ENCODE data around the gene DMTF1.
A peak's percentile ranks its signal among the peaks of the same experiment; 100 is the strongest.

Gene DMTF1

DNA sequence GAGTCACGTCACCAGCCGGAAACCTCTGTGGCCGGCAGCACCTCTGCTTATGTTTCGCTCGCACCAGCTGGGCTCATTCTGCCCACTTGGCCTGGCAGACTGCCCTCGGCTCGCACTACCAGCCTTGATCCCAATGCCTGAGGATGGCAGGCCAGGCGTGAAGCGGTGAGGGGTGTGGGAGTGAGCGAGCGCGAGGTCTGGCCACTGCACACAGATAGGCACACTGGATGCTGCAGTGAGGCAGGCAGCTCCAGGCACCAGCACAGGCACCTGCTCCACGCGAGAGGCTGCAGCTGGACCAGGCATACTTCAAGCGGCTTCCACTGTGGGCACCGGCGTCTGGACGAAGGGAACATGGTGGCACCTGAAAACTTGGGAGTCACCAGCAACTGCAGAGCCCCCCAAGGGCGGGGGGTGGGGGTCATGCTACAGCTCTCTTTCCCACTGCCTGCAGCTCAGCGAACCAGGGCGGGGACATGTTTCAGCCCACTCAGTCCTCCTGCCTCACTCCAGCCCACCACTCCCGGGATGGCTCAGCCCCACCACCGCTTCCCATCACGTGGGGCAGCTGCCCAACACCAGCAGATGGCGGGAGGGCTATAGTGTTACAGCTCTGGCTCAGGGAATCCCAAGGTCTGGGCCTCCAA is 5.4 kb upstream of the DMTF1 start:
- no peak for DNase-seq

DNA sequence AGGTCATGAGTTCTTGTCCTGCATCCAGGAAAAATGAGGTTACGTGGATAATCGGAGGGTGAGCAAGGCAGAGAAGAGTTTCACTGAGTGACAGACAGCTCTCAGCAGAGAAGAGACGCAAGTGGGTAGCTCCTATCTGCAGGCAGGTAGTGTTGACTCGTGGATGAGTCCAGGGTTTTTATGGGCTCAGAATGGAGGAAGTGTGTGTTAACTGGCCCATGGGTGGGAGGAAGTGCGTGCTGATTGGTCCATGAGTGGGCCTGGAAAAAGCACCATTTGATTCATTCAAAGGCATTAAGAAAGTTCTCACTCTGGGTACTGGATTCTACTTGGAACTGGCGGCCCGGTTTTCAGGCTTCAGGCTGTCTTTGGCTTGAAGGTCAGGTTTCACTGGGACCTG is 4.8 kb upstream of the DMTF1 start:
- no peak for DNase-seq

DNA sequence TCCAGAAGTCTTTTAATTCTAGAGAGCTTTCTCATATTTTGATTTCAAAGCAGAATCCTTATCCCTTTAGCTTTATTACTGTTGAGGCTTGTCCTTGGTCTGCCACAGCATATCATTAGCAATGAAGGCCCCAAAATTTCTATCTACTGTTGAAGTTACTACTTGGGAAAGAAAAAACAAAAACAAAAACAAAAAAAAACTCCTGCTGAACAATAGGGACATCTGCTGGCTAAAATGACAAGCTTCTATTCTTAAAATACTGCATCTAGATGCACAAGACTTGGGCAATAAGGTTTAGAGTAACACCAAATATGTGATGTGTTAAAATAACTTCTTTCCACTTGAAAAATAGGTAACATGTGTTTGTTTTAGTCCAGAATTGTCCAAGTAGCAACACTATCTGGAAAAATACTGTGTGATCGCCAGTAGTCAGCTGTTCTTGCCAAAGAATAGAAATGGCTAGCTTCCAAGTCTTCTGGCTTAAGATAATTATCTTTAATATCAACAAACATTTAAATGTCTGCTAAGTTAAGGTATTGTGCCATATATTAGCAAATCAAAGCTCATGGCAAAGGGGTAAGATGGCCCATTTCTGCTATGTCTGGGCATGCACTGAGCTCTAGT is 3.8 kb upstream of the DMTF1 start:
- no peak for DNase-seq

- no peak for DNase-seq
Measured at GRCh38 chr7:87151002-87151728, 1.1 kb upstream of the DMTF1 start.

DNA sequence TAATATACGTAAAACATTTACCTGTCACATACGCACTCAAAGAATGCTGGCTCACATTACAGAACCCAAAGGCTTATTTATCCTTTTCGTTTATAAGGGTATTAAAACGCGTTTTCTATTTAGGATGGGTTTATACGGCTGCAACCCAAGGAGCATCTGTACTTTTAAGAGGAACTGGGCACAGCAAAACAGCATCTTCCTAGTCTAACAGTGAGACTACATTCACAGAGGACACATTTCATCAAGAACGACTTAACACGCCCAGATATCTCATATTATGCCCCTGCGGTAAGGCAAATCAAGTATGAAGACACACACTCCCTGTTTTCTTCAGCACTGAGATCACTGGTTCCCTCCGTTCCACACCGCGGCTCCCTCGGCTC is 533 bp upstream of the DMTF1 start:
- peak; percentile 55 for DNase-seq

DNA sequence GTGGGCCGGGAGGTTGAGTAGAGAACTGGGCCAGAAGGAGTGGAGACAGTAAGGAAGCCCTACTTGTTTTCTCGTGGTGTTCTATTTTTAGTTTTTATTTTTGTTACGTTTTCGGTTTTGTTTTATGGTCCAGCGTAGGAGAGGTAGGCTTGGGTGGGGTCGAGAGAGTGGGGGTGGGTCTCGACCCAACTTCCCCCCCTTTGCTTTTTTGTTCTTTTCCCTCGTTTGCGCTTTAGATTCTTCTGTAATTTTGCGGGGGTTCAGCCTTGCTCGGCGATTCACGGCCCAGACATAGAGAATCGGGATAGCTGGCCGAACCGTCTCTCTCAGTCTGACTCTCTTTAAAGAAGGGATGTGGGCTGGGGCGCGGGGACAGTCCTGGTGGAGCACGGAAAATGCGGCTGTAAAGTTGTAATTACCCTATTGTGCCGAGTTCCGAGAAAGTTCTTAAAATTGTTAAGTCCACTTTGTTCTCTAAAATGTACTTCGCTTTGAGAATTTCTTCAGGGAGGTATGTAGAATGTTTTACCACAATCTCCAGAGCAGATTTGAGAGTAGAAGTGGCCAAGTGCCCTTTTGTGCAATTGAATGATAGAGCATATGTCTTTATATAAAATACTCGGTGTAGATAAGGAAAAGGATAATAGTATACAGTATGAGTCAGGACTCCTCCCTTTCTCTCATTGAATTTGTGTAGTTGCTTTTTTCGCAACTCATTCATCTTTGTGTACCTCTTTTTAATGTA is 816 bp downstream of the DMTF1 start:
- DNase-seq = peak; percentile 4

DNA sequence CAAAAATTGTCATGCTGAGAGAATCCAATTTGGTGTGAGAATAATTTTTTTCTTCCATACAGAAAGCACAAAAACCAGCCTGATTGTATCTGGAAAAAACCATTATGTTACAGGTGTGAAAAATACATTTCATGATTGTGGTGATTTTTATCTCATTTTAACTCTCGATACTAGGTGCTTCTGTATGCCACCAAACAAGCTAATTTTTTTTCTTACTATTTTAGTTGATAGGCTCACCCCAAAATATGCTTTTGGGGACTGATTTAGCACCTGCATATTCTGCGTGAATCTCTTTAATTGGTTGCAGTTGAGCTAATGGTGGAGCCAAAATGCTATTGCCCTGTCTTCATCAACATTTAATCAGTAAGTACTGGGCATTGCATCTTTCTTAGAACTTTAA is 1.9 kb downstream of the DMTF1 start:
- DNase-seq = no peak

DNA sequence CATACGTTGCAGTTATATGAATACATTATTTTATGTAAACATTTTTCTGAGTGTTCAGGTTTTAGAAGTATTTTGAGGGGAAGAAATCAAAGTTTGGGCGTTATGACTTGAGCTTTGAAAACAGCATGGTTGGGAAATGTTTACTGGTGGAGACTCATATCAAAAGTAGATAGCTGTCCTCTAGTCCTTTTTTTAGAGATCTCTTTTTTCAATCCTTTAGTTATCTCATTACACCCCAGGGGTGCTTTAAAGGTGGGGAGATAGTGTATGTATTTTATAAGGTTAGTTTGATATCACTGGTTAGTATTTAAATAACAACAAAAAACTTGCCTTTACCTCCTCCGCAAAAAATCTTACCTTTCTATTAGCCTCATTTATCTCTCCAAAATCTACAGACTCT is 2.3 kb downstream of the DMTF1 start:
- DNase-seq = no peak

DNA sequence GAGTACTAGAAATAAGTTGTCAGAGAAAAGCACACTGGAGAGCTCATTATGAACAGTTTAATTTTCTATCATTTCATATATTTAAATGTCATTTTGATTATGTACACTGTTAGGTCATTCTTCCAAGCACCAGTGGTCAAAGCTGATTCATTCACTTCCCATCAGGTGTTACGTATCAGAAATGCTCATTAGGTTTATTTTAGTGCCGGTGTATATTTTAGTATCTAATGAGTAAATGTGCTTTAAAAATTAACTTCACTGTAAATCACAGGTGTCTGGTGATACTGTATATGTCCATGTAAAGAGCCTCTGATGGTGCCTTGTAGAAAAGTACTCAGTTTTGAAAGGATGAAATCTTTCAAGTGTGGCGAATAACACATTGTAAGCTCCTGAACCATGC is 3.5 kb downstream of the DMTF1 start:
- no peak for DNase-seq

- DNase-seq = no peak
Measured at GRCh38 chr7:87156709-87157108, 4.5 kb downstream of the DMTF1 start.

DNA sequence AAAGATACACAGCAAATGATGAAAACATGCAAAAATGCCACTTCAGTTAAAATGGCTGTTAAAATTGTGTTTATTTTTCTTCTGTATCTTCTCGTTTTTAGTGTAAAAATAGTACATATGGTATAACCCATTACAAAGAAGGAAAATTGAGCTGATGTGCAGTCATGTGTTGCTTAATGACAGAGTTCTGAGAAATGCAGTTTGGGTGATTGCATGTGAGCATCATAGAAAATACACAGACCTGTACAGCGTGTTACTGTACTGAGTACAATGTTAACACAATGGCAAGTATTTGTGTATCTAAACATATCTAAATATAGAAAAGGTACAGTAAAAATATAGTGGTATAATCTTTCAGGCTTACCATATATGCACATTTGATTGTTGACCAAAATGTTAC is 7.3 kb downstream of the DMTF1 start:
- no peak for DNase-seq

- DNase-seq = no peak
Measured at GRCh38 chr7:87164433-87164832, 12.2 kb downstream of the DMTF1 start.

- DNase-seq = no peak
Measured at GRCh38 chr7:87170828-87171227, 18.6 kb downstream of the DMTF1 start.

DNA sequence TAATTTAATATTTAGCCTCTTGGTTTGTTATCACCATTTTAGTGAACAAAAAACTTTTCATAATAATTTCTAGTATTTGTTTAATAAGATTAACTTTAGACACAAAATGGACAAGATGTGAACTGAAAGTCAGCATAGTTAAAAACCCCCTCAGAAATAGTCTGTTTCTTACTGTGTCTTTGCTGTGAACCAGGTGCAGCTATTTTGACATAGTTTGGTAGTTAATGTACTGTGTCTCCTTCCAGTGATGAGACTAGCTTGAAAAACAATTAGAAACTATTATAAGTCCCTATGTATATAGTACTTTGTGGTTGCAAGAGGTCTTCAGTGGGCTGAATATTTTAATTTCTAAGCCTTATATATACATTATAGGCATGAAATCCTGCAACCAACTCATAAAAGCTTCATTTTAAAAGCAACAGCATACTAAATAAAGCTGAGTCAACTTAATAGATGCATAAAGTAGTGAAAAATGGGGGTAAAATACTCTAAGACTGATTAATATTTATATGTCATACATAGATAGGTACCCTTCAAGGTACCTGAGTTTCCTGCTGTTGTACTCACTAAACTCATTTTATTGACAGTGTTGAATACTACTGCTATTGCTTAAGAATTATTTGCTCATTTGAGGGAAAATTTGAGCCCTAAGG is 19.2 kb downstream of the DMTF1 start:
- no peak for DNase-seq

DNA sequence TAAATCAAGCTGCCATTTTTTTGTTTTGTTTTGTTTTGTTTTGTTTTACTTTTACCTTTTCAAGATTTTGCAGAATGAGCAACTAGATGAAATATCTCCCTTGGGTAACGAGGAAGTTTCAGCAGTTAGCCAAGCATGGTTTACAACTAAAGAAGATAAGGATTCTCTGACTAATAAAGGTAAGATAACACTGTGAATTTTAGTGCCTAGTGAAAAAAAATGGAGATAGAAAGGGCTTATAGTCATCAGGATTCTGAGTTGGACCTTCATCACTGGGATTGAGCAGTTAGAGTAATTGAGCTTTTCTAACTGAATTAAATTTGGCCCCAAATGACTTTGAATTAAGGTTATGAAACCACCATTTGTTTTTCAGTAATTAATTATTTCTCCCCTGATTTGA is 21.2 kb downstream of the DMTF1 start:
- DNase-seq = no peak

DNA sequence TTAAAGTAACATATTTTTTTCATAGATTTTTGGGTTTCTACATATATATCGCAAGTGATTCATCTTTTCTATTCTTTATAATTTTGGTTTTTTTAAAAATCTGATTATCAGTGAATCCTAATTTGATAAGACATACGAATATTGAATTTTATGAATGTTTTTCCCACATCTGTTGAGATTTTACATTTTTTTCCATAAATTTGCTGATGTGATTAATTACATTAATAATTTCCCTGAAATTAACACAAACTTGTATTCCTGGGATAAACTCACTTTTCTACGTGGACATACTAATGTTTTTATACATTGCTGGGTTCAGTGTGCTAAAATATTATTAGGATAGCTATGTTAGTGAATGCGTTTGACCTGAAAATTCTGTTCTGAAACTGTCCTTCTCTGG is 26.1 kb downstream of the DMTF1 start:
- no peak for DNase-seq

DNA sequence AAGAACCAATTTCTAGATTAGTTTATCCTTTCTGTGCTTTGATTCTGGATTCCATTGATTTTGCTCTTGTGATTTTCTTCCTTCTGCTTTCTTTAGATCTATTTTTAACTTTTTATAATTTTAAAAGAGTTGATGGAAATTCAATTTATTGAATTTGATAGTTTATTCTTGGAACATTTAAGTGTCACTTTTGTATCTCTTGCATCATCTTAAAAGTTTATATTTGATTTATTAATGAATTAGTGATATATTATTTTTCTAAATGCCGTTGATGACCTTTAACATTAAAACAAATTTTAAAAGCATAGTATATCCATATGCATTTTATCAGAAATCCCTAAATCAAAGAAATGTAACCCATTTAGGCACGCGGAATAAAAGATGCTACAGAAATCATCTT is 26.9 kb downstream of the DMTF1 start:
- DNase-seq = no peak

GRCh38 chr7:87187120-87187519 is 34.9 kb downstream of the DMTF1 start:
- no peak for DNase-seq

GRCh38 chr7:87188930-87189329 is 36.7 kb downstream of the DMTF1 start:
- DNase-seq = no peak

- no peak for DNase-seq
Measured at GRCh38 chr7:87190783-87191182, 38.5 kb downstream of the DMTF1 start.

GRCh38 chr7:87192784-87193487 is 40.7 kb downstream of the DMTF1 start:
- DNase-seq = no peak

DNA sequence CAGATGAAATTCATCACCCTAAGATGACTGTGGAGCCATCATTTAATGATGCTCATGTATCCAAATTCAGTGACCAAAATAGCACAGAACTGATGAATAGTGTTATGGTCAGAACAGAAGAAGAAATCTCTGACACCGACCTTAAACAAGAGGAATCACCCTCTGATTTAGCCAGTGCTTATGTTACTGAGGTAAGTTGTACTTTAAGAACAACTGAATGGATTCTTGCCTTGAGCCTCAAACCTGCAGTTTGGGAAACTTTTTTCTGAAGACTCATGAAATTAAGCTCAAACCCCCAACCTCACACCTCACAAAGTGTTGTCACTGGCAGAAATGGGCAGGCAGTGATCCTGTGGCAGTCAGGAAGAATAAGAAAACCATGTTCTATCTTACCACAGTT is 41.7 kb downstream of the DMTF1 start:
- no peak for DNase-seq

DNA sequence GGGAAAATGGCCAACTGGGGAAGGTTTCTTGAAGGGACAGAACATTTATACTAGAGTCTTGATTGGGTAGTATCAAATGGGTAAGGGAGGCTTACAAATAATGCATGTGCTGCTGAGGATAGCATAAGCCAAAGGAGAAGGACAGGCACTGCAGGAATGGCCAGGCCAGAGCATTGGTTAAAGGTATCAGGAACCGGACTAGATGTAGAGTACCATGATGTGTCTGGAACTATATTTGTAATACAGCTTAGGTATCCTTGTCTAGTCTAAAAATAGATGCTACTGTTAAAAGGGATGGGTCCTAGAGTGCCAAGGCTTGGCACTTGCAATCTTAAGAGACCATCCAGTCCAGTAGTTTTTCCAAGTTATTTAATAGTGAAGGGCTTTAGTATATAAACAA is 47.0 kb downstream of the DMTF1 start:
- DNase-seq = no peak

All from NCI-H774 (cell line).